Activated T-cell treated with anti-CD3 and anti-CD28 coated beads for 4 hours (primary cell): ENCODE data around the gene ATG16L2.
"Not testable (repeated sequence)": the region's sequence is repeated elsewhere in the genome, so short reads cannot be mapped to it uniquely, and the experiment has no call there.

ENCODE experiments used
- DNase-seq: peaks from one replicate; pipeline ENCODE4 v3.0.0-alpha.2; 2020

ATG16L2 gene

GRCh38 chr11:72856065-72856464 lies 41.9 kb downstream of the ATG16L2 start:
- no peak for DNase-seq

GRCh38 chr11:72856551-72857345 lies 42.5 kb downstream of the ATG16L2 start:
- no peak for DNase-seq

DNA sequence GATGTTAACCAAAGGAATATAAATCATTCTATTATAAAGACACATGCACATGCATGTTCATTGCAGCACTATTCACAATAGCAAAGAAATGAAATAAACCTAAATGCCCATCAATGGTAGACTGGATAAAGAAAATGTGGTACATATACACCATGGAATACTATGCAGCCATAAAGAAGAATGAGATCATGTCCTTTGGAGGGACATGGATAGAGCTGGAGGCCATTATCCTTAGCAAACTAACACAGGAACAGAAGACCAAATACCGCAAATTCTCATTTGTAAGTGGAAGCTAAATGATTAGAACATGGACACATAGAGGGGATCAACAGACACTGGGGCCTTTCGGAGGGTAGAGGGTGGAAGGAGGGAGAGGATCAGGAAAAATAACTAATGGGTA lies 44.1 kb downstream of the ATG16L2 start:
- not testable (repeated sequence) for DNase-seq

GRCh38 chr11:72859126-72859525 lies 44.9 kb downstream of the ATG16L2 start:
- no peak for DNase-seq

GRCh38 chr11:72860010-72860409 lies 45.8 kb downstream of the ATG16L2 start:
- no peak for DNase-seq

- no peak for DNase-seq
These were observed 46.4 kb downstream of the ATG16L2 start for GRCh38 chr11:72860592-72860991.

- no peak for DNase-seq
These were observed 48.9 kb downstream of the ATG16L2 start for GRCh38 chr11:72863091-72863490.

DNA sequence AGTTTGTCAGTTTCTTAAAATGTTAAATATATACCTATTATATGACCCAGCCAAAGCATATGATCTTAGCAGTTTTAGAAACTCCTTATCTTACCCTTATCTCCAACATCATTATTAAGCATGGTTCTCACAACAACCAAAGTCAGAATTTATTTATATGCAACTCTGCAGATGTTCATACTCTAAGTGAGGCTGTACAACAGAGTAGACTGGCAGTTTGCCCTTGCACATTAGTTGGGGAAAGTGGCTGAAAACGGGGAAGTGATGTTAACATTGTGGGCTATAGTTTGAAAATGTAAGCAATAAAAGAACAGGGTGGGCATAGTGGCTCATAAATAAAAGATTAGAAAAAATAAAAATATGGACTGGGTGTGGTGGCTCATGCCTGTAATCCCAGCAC lies 49.7 kb downstream of the ATG16L2 start:
- no peak for DNase-seq

DNA sequence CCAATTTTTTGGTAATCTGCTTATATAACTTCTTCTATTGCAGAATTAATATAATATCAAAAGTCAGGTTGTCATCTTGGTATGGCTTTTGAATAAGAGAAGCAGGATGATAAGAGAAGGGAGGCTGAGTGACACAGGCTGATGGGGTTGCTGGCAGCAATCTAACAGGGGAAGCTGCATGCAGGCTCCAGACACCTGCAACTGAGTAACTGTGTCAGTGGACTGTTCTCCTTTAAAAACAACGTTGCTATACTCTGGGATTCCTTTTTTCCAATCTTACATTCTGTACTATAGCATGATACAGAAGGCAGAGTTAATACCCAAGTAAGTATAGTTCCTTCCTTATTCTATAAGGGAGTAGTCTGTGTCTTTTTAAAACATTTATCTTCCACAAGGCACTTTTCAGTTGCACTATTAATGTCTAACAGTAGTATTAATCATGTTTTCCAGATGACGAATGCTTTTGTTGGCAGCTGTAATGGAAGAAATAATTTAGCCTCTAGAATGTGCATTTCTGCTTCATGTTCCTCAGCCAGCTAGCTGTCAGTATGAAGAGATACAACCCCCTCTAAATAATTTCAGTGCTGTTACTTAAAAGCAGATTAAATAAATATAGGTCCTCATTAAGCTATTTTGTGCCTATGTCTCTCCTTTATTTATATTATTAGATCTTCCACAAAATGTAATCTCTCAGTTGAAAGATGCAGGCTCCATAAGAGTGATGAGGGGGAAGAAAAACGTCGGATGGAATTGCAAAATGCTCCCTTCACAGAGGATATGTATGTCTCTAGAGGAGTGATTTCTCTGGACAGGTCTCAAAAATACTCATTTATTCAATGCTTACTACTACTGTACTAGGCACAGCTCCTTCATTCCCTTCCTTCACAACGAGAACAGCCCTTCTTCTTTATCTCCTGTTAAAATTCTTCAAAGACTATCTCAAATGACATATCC lies 50.8 kb downstream of the ATG16L2 start:
- DNase-seq: no peak

- no peak for DNase-seq
These were observed 53.8 kb downstream of the ATG16L2 start for GRCh38 chr11:72867970-72868369.

- DNase-seq: no peak
These were observed 55.6 kb downstream of the ATG16L2 start for GRCh38 chr11:72869831-72870230.

DNA sequence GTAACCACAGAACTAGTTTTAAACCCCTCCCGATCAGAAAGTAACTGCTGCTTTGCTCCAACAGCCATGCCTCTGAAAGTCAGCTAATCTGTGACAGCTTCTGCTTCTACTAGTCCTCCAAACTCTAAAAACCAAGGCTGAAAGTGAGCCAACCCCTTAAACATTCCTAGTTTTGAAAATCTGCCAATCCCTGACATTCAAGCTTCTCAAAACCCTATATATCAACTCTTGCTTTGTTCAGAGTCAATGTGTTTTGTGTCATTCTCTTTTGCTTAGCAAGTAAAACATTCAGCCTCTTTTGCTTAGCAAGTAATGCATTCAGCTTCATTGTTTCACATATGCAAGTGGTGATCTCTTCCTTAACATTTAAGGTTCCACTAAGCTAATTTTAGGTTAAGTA lies 56.9 kb downstream of the ATG16L2 start:
- no peak for DNase-seq

GRCh38 chr11:72872012-72872411 lies 57.8 kb downstream of the ATG16L2 start:
- no peak for DNase-seq

GRCh38 chr11:72875736-72876135 lies 61.5 kb downstream of the ATG16L2 start:
- no peak for DNase-seq

- DNase-seq: no peak
These were observed 61.9 kb downstream of the ATG16L2 start for GRCh38 chr11:72876147-72876546.
